Endothelial cell of umbilical vein (primary cell): ENCODE data around the gene KLHL25. TPM values are rescaled to one million over a fixed set of nuclear protein-coding genes. Genes with fewer than 3 reads are reported as not detected.

Experiments
- BruUV-seq: library from RNA; stranded (reverse); fragments of 400-500 nt; replicated peaks from 2 replicates; lab custom pipeline; 2021; lab: Mats Ljungman, UMichigan
- CTCF ChIA-PET: fragments of 300-600, 350-600 bp; sonication (Branson Sonifier 250); formaldehyde crosslinking; loops from one replicate; lab custom pipeline; 2021; ENCODE audit warnings: antibody characterized with exemption, inconsistent platforms; lab: Charles Lee
- POLR2A ChIA-PET: fragments of 300-600, 350-600 bp; sonication (Branson Sonifier 250); formaldehyde crosslinking; loops from one replicate; lab custom pipeline; 2021; ENCODE audit warnings: antibody characterized with exemption, inconsistent platforms; lab: Charles Lee
- DNase-seq: peaks from one replicate; pipeline ENCODE4 v3.0.0-alpha.2; 2011; ENCODE audit warnings: low read depth, low spot score
- FAIRE-seq: peaks from 2 replicates; lab custom pipeline; 2011; peaks lifted over from hg19 to GRCh38; lab: Jason Lieb, UNC
- H2AFZ ChIP-seq: 2 replicates; pipeline ENCODE4 v1.6.0; 2012; ENCODE audit warnings: low read depth, low read length, control low read depth, inconsistent platforms
- H3K27ac ChIP-seq: 2 replicates; pipeline ENCODE4 v1.5.1; 2011; ENCODE audit warnings: low read depth, mild to moderate bottlenecking, control low read depth, low read length, moderate library complexity; ENCODE audit not compliant: insufficient read depth
- H3K27me3 ChIP-seq, 2 experiments: 2 replicates each; pipeline versions ENCODE4 v1.6.0 to v1.6.1; 2011; ENCODE audit warnings: low read length in 2 of 2, mixed read lengths in 1 of 2; ENCODE audit not compliant: control insufficient read depth in 2 of 2, insufficient read depth in 2 of 2
- H3K36me3 ChIP-seq, 2 experiments: 2 replicates in 1 of 2; 3 replicates in 1 of 2; pipeline ENCODE4 v1.5.1; 2011; ENCODE audit warnings: low read length in 2 of 2, mild to moderate bottlenecking in 1 of 2, moderate library complexity in 1 of 2; ENCODE audit not compliant: control insufficient read depth in 2 of 2, insufficient read depth in 2 of 2; ENCODE audit errors: extremely low read depth in 1 of 2
- H3K4me1 ChIP-seq: 3 replicates; pipeline ENCODE4 v1.5.1; 2011; ENCODE audit warnings: mild to moderate bottlenecking, low read length; ENCODE audit not compliant: control insufficient read depth, insufficient read depth; ENCODE audit errors: extremely low read depth
- H3K4me2 ChIP-seq: 2 replicates; pipeline ENCODE4 v1.6.1; 2011; ENCODE audit warnings: low read length, control low read depth, mixed read lengths; ENCODE audit not compliant: insufficient read depth
- H3K4me3 ChIP-seq, 3 experiments: fragments of 200-600 bp in 1 of 3; sonication (generic), shearing (Covaris generic) in 1 of 3; replicated peaks in 1 of 3; 2 replicates each; pipeline ENCODE4 v1.5.1; 2011 to 2016; ENCODE audit warnings: control low read depth in 3 of 3, low read length in 3 of 3, mild to moderate bottlenecking in 2 of 3, inconsistent platforms in 1 of 3, low read depth in 1 of 3, moderate library complexity in 1 of 3; ENCODE audit not compliant: insufficient read depth in 1 of 3
- H3K79me2 ChIP-seq: 2 replicates; pipeline ENCODE4 v1.6.0; 2012; ENCODE audit warnings: low read length, inconsistent platforms; ENCODE audit not compliant: control insufficient read depth, insufficient read depth
- H3K9ac ChIP-seq: replicated peaks from 2 replicates; pipeline ENCODE3; 2011; ENCODE audit warnings: low read length, control low read depth; ENCODE audit not compliant: insufficient read depth; ENCODE audit errors: extremely low read depth
- H3K9me1 ChIP-seq: replicated peaks from 3 replicates; pipeline ENCODE4 v1.6.0; 2011; ENCODE audit warnings: mild to moderate bottlenecking, low read length; ENCODE audit not compliant: control insufficient read depth, insufficient read depth; ENCODE audit errors: extremely low read depth
- H3K9me3 ChIP-seq: replicated peaks from 2 replicates; pipeline ENCODE4 v1.5.1; 2012; ENCODE audit warnings: low read length, inconsistent platforms; ENCODE audit not compliant: control insufficient read depth, insufficient read depth
- H4K20me1 ChIP-seq: replicated peaks from 2 replicates; pipeline ENCODE3; 2011; ENCODE audit warnings: mild to moderate bottlenecking, low read length; ENCODE audit not compliant: control insufficient read depth, insufficient read depth; ENCODE audit errors: extremely low read depth
- EZH2 ChIP-seq: IDR thresholded peaks from 2 replicates; pipeline ENCODE4 v1.6.1; 2012; ENCODE audit warnings: borderline replicate concordance, low read depth, mild to moderate bottlenecking, moderate library complexity, low read length, inconsistent platforms; ENCODE audit not compliant: severe bottlenecking
- FOS ChIP-seq: IDR thresholded peaks from 2 replicates; pipeline ENCODE4 v1.6.1; 2011; ENCODE audit warnings: mild to moderate bottlenecking, low read length, moderate library complexity, borderline replicate concordance; ENCODE audit not compliant: insufficient read depth
- GATA2 ChIP-seq: IDR thresholded peaks from 2 replicates; pipeline ENCODE4 v1.7.0; 2011; ENCODE audit warnings: low read depth, mild to moderate bottlenecking, moderate library complexity, mixed read lengths, low read length; ENCODE audit not compliant: insufficient read length, insufficient read depth
- JUN ChIP-seq: IDR thresholded peaks from 2 replicates; pipeline ENCODE4 v1.6.1; 2011; ENCODE audit warnings: borderline replicate concordance, low read depth; ENCODE audit not compliant: insufficient read length, insufficient read depth
- MYC ChIP-seq: IDR thresholded peaks from one replicate; pipeline ENCODE4 v1.6.1; 2011; ENCODE audit warnings: mild to moderate bottlenecking, low read depth, low read length
- POLR2A ChIP-seq: IDR thresholded peaks from 2 replicates; pipeline ENCODE4 v1.6.1; 2012; ENCODE audit warnings: low read depth, mild to moderate bottlenecking, control low read depth, low read length
- POLR2AphosphoS5 ChIP-seq: IDR thresholded peaks from 2 replicates; pipeline ENCODE4 v1.6.1; 2012; ENCODE audit warnings: low read depth, mild to moderate bottlenecking, control low read depth, low read length, moderate library complexity; ENCODE audit not compliant: insufficient read depth
- dilution Hi-C: fragments of 300-500 bp; cut with MboI; formaldehyde crosslinking; loops from one replicate; pipeline ENCODE4 v1.15.0; 2019; ENCODE audit warnings: low sequenced_read_pairs; ENCODE audit not compliant: extremely low pct_ligation_motif_present
- intact Hi-C: fragments of 100-400 bp; cut with micrococcal nuclease; formaldehyde crosslinking; loops from one replicate; pipeline ENCODE4 v1.10.0; 2022
- polyA plus RNA-seq, 4 experiments: library from polyadenylated mRNA; depleted of rRNA in 3 of 4; stranded (reverse) in 3 of 4; unstranded in 1 of 4; fragments of >200 nt; gene quantifications; 2 replicates each; pipeline versions ENCODE4 v1.2.1 to v1.2.3, GENCODE V29; 2011 to 2012; ENCODE audit warnings: missing spikeins in 1 of 4
- total RNA-seq: library from RNA; stranded (reverse); gene quantifications from 2 replicates; pipeline ENCODE4 v1.2.3, GENCODE V29; 2021
- TF ChIP-seq, protein P1 (sequence below), 2 donors: IDR thresholded peaks; 1 replicate in 1 of 2; 2 replicates in 1 of 2; pipeline ENCODE4 v1.5.1; 2011; ENCODE audit warnings: low read length in 2 of 2, mild to moderate bottlenecking in 2 of 2, moderate library complexity in 2 of 2, control low read depth in 1 of 2, inconsistent platforms in 1 of 2, low read depth in 1 of 2; ENCODE audit not compliant: insufficient read depth in 1 of 2; ENCODE audit errors: extremely low read depth in 1 of 2
- TF ChIP-seq, protein P2 (sequence below): IDR thresholded peaks from 2 replicates; pipeline ENCODE4 v1.6.1; 2011; ENCODE audit not compliant: insufficient read depth, insufficient read length

The KLHL25 gene
- total and polyA plus RNA-seq, 2 donors (not counting 3 experiments of a cell fraction or from before 2014, with no cell fraction given), result 5.4 to 6.4 TPM

DNA sequence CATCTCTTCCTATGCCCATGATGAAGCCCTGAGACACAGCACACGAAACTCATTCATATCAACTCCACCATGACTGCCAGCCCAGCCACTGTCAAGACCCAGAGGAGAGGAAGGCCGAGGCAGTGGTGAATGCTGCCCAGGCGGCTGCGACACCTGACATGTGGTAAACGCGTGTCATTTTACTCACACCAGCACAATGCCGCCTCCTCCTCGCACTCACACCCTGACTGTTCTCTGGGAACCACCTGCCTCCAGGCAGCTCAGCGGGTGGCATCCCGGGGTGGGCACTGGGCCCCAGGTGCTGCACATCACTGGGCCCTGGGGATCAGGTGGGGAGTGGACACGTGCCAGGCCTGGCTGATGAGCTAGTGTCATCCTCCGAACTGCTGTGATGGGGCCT, 21.5 kb downstream of the KLHL25 start:
- Histone ChIP-seq H2AFZ (no peak overlapping the region), H3K9me1 (no peaks in the 10 kb centered on the region), H3K36me3 (no peaks in the 10 kb centered on the region), H3K9me3 (no peaks in the 10 kb centered on the region), H3K79me2 (no peaks in the 10 kb centered on the region), H3K4me2 (no peak overlapping the region), H3K4me3 (no peak overlapping the region), H3K27ac (no peak overlapping the region), H3K4me1 (peaks cover 12% of the 10 kb centered on the region), H3K27me3 (no peaks in the 10 kb centered on the region), H3K9ac (no peak overlapping the region), H4K20me1 (no peaks in the 10 kb centered on the region)
- POLR2A ChIA-PET, result no interaction called here
- CTCF ChIA-PET, result no interaction called here
- BruUV-seq, result no TSS peak
- FAIRE-seq (no peak), DNase-seq (no peak)
- no peak for TF ChIP-seq JUN
- TF ChIP-seq, protein P1, sequence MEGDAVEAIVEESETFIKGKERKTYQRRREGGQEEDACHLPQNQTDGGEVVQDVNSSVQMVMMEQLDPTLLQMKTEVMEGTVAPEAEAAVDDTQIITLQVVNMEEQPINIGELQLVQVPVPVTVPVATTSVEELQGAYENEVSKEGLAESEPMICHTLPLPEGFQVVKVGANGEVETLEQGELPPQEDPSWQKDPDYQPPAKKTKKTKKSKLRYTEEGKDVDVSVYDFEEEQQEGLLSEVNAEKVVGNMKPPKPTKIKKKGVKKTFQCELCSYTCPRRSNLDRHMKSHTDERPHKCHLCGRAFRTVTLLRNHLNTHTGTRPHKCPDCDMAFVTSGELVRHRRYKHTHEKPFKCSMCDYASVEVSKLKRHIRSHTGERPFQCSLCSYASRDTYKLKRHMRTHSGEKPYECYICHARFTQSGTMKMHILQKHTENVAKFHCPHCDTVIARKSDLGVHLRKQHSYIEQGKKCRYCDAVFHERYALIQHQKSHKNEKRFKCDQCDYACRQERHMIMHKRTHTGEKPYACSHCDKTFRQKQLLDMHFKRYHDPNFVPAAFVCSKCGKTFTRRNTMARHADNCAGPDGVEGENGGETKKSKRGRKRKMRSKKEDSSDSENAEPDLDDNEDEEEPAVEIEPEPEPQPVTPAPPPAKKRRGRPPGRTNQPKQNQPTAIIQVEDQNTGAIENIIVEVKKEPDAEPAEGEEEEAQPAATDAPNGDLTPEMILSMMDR (IDR thresholded peaks at IDR 0.05; ENCODE audit: extremely low read depth in 1 of 2, insufficient read depth in 1 of 2, low read depth in 1 of 2, low read length in 2 of 2), result no peak
- TF ChIP-seq GATA2, result no peak
- TF ChIP-seq FOS, result no peak
- TF ChIP-seq POLR2A, result no peak
- no peak for TF ChIP-seq POLR2AphosphoS5
- TF ChIP-seq, protein P2, sequence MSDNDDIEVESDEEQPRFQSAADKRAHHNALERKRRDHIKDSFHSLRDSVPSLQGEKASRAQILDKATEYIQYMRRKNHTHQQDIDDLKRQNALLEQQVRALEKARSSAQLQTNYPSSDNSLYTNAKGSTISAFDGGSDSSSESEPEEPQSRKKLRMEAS, result no peak
- TF ChIP-seq MYC, result no peak
- TF ChIP-seq EZH2, result no peak
- intact Hi-C loops (no loop called here), dilution Hi-C loops (no loop called here)
